Measurements from ENCODE around the gene ZDHHC18.
A peak's percentile ranks its signal among the peaks of the same experiment; 100 is the strongest.
"Not testable (repeated sequence)": the region's sequence is repeated elsewhere in the genome, so short reads cannot be mapped to it uniquely, and the experiment has no call there.

The ZDHHC18 gene

GRCh38 chr1:26797627-26798026 is 28.9 kb upstream of the ZDHHC18 start:
- no peak overlapping the region for H3K4me3 ChIP-seq (ENCODE audit: low read depth, low read length)
- ChIA-PET POLR2A (no interaction called here), CTCF (interaction anchor here (1.1 to 10.1 kb wide), 4 partner anchors 8 to 195 kb away, joined by 5 to 167 read pairs (median 6); no protein-coding TSS in a partner anchor)
- TF ChIP-seq, protein P1, sequence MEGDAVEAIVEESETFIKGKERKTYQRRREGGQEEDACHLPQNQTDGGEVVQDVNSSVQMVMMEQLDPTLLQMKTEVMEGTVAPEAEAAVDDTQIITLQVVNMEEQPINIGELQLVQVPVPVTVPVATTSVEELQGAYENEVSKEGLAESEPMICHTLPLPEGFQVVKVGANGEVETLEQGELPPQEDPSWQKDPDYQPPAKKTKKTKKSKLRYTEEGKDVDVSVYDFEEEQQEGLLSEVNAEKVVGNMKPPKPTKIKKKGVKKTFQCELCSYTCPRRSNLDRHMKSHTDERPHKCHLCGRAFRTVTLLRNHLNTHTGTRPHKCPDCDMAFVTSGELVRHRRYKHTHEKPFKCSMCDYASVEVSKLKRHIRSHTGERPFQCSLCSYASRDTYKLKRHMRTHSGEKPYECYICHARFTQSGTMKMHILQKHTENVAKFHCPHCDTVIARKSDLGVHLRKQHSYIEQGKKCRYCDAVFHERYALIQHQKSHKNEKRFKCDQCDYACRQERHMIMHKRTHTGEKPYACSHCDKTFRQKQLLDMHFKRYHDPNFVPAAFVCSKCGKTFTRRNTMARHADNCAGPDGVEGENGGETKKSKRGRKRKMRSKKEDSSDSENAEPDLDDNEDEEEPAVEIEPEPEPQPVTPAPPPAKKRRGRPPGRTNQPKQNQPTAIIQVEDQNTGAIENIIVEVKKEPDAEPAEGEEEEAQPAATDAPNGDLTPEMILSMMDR (IDR thresholded peaks at IDR 0.05; ENCODE audit: insufficient read depth, low read length, missing control alignments): no peak
- DNase-seq (ENCODE audit: low read depth, low spot score): no peak

DNA sequence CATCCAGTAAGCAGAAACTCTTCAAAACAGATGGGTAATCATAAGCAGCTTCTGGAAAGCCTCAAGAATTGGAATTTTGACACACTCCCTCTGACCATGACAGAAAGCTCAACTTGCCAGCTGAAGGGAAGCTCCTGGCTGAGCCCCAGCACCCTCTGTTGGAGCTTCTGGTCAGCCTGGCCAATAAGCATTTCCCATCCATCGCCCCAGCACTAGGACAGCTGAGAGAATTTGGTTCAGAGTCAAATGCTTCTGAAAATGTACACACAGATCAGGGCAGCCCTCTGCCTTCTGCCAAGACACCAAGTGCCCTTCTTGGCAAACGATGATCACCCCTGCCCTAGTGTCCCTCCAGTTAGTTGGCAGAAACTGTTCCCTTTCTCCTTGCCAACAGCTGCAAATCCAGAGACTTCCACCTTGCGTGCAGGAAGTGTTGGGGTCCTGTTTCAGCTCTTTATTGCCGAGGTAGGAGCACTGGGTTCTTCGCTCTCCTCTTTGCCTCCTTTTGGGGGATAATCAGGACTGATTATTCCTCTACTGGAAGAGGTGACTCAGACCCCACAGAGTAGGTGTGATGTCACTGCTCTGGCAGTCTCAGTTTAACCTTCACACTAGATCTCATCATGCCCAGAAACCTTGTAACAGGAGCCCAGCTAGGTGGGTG is 26.9 kb upstream of the ZDHHC18 start:
- H3K4me3 ChIP-seq (ENCODE audit: low read depth, low read length): peak overlapping the region; percentile 24; the same call in 1 of the 2 replicates
- TF ChIP-seq, protein P1 (IDR thresholded peaks at IDR 0.05; ENCODE audit: insufficient read depth, low read length, missing control alignments): peak; percentile 9
- no peak for DNase-seq (ENCODE audit: low read depth, low spot score)
- POLR2A ChIA-PET: interaction anchor here (0.6 to 2.1 kb wide), 5 partner anchors 11 to 218 kb away, joined by 3 to 6 read pairs (median 3); partner anchors contain the start of gene PIGV
- CTCF ChIA-PET: interaction anchor here (1.0 to 10.1 kb wide), 9 partner anchors 10 to 208 kb away, joined by 3 to 167 read pairs (median 5); no protein-coding TSS in a partner anchor

DNA sequence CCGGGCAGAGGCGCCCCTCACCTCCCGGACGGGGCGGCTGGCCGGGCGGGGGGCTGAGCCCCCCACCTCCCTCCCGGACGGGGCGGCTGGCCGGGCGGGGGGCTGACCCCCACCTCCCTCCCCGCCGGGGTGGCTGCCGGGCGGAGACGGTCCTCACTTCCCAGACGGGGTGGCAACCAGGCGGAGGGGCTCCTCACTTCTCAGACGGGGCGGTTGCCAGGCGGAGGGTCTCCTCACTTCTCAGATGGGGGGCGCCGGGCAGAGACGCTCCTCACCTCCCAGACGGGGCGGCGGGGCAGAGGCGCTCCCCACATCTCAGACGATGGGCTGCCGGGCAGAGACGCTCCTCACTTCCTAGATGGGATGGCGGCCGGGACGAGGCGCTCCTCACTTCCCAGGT is 22.6 kb upstream of the ZDHHC18 start:
- POLR2A ChIA-PET, CTCF ChIA-PET: not testable (repeated sequence)

DNA sequence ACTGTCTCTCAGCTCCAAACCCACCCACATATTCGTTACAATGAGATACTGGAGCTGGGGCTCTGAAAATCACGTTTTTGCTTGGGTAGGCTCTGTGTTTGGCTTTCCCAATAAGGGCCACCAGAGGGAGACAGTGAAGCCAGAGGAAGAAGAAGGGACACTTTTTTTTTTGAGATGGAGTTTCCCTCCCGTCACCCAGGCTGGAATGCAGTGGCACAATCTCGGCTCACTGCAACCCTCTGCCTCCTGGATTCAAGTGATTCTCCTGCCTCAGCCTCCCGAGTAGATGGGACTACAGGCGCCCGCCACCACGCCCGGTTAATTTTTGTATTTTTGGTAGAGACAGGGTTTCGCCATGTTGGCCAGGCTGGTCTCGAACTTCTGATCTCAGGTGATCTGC is 16.4 kb upstream of the ZDHHC18 start:
- DNase-seq (ENCODE audit: low read depth, low spot score); H3K4me3 ChIP-seq (ENCODE audit: low read depth, low read length); POLR2A ChIA-PET: not testable (repeated sequence)
- CTCF ChIA-PET: interaction anchor here (0.7 to 5.9 kb wide), 29 partner anchors 10 to 286 kb away, joined by 3 to 62 read pairs (median 5); partner anchors contain the start of genes PIGV and ZDHHC18
- TF ChIP-seq, protein P1 (IDR thresholded peaks at IDR 0.05; ENCODE audit: insufficient read depth, low read length, missing control alignments): peak; percentile 78

More for the DNA sequence above, 22.6 kb upstream of the ZDHHC18 start:
- not testable (repeated sequence) for H3K4me3 ChIP-seq (ENCODE audit: low read depth, low read length); DNase-seq (ENCODE audit: low read depth, low spot score)

DNA sequence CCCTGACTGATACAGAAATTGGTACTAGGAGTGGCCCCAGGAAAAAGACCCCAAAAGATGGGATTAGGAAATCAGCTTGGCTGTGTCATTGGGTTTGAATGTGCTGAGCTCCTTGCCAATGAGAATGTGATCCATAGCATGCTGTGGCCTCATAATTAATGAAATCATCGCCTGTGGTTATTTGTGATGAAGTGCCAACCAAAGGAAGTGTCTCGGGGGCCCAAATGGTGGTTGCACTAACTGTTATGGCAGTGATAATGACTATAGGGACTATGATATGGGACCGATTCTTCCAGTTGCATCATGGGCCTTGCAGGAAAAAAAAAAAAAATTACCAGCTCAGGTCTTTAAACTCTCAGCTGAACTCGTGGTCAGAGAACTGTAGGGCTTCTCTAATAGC is 15.4 kb upstream of the ZDHHC18 start:
- no peak for DNase-seq (ENCODE audit: low read depth, low spot score)
- TF ChIP-seq, protein P1 (IDR thresholded peaks at IDR 0.05; ENCODE audit: insufficient read depth, low read length, missing control alignments): no peak
- H3K4me3 ChIP-seq (ENCODE audit: low read depth, low read length): no peak overlapping the region
- ChIA-PET CTCF (interaction anchor here (0.6 to 5.9 kb wide), 17 partner anchors 9 to 286 kb away, joined by 3 to 62 read pairs (median 17); partner anchors contain the start of genes PIGV and ZDHHC18), POLR2A (interaction anchor here (1.0 kb wide), 1 partner anchor 23 kb away, joined by 3 read pairs; the partner anchor contains the start of gene PIGV)

DNA sequence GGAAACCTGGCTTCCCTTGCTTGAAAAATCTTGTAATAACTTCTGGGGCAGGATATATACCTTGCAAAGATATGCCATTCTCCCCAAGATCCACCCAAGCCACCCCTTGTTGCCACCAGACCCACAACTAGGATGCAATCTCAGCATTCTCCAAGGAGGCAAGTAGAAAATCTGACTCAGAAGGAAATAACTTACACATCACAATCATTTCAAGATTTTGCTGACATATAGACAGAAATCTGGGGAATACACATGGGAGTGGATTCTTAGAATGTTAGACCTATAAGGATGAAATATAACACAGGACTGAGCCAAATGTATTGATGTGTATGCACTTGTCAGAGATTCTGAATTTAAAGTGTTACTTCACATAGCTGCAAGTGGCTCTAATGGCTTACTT is 14.8 kb upstream of the ZDHHC18 start:
- no peak overlapping the region for H3K4me3 ChIP-seq (ENCODE audit: low read depth, low read length)
- ChIA-PET CTCF (interaction anchor here (1.3 to 5.9 kb wide), 13 partner anchors 9 to 213 kb away, joined by 5 to 62 read pairs (median 25); partner anchors contain the start of genes PIGV and ZDHHC18), POLR2A (no interaction called here)
- DNase-seq (ENCODE audit: low read depth, low spot score): no peak
- TF ChIP-seq, protein P1 (IDR thresholded peaks at IDR 0.05; ENCODE audit: insufficient read depth, low read length, missing control alignments): no peak

Data from AG04449 (cell line).